GM21619 (cell line): ENCODE data around the gene AR.
A peak's percentile ranks its signal among the peaks of the same experiment; 100 is the strongest.
"Not testable (repeated sequence)": the region's sequence is repeated elsewhere in the genome, so short reads cannot be mapped to it uniquely, and the experiment has no call there.

Experiments used
- ATAC-seq: cut with Tn5 transposase; IDR thresholded peaks from one replicate; pipeline ENCODE4 v1.9.1; 2021; ENCODE audit not compliant: unreplicated experiment

The AR gene

DNA sequence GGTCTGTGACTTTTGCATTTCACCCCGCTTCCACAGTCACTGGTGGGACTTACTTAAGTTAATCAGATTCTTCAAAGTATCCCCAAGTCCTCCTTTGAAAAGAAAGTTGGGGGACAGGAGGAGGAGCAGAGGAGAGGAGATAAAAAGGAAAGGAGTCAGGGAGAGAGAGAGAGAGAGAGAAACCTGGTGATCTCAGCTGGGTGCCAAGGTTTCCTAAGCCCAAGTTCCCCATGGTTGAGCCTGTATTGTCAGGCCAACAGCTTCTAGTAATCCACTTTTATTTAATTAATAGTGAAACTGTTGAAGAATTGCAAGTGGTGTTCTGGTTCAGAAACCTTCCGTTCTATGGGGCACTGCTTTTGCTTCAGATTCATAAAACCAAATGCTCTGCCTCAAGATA, 91.6 kb downstream of the AR start:
- ATAC-seq, result no peak

DNA sequence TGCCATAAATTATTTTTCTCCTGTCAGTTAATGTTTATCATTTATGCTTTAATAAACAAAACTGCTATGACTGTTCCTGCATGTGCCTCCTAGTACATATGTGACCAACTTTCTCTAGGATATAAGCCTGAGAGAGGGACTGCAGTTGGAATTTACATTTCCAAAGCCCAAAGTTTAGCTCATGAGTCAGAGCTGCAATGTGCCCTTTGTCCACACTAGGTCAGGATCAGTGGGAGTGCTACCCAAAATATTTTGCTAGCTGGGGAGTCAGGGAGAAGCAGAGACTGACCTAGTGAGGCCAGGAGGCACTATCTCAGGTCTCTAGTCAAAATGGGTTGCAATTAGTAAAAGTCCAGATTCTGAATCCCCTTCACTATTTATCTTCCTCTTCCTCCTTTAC, 92.7 kb downstream of the AR start:
- no peak for ATAC-seq

DNA sequence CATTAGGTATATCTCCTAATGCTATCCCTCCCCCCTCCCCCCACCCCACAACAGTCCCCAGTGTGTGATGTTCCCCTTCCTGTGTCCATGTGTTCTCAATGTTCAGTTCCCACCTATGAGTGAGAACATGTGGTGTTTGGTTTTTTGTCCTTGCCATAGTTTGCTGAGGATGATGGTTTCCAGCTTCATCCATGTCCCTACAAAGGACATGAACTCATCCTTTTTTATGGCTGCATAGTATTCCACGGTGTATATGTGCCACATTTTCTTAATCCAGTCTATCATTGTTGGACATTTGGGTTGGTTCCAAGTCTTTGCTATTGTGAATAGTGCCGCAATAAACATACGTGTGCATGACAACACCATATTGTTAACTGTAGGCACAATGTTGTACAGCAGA, 93.5 kb downstream of the AR start:
- not testable (repeated sequence) for ATAC-seq

DNA sequence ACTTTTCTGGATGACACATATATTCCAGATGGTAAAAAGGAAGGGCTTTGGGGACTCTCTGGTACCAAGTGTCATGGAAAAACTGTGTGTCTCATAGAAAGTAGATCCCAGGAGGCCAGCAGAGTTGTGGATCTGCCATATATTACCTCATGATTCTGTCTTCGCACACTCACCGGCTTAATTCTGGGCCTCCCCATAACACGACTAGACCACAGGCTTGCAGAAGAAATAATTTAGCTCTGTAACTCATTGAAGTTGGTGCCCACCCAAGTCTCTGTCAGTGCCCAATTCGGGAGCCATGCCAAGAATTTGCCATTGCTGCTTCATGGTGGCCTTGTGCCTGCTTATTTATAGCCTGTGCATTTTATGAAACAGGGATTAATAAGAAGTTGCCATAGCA, 104.5 kb downstream of the AR start:
- ATAC-seq, result no peak

DNA sequence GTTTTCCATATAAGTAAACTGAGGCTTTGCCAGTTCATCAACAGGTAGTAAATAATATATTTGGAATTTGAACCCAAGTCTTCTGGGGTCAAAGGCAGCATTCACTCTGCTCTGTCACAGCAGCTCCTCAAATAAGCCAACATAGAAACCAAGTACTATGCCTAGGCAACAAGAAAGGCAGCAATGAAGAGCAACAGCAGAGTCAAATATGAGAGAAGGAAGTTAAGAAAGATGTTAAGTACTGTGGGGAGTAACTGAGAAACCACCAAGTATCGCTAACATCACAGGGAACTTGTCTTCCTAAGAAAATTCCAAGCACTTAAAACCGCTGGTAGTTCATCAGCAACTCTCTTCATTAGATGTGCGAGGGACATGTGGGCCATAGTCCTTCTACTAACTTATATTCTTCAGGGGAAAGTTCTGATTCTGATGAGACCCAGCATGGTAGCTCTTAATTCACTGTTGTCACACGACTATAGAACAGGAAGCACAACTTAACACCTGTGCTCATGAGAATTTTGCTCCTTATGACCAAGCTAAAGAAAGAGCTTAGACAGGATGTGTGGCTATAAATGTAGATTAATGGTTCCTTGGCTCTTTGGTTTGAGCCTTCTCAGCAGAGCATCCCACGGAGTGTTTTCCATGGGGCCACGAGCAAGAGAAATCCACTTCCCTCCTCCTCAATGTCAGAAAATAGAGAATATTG, 107.8 kb downstream of the AR start:
- ATAC-seq, result no peak

DNA sequence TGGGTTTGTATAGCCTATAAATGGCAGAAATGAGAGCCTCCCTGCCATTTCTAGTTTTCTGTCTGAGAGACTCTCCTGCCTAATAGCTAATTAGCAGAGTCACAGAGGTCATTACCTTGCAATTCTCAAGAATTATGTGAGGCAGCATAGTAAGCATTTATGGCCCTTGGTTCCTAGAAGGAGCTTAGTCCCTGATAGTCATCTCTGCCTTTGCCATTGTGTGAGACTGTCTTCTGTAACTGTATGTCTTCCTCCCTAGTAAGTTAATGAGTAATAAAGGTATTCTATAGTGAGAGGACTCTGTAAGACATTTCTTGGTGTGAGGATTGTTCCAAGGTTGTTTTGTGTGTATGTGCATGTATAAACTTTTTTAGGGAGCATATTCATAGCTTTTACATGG, 108.7 kb downstream of the AR start:
- ATAC-seq, result no peak

DNA sequence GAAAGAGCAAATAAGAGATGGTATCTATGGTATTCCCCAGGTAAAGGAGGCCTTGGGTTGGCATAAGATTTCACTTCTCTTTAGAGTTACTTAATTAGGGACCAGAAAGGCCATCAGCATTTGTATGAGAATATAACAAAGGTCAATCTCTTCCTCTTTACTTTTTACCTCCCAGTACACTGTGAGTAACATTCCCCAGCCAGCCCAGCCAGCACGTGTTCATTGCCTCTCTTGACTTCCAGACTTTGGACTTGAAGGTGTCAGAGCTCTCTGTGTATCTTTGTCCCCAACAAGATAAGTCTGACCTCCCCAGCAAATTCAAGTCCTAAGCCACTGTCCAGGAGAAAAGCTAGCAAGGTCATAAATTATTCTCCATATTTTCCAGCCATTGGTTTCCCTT, 110.5 kb downstream of the AR start:
- ATAC-seq, result no peak

DNA sequence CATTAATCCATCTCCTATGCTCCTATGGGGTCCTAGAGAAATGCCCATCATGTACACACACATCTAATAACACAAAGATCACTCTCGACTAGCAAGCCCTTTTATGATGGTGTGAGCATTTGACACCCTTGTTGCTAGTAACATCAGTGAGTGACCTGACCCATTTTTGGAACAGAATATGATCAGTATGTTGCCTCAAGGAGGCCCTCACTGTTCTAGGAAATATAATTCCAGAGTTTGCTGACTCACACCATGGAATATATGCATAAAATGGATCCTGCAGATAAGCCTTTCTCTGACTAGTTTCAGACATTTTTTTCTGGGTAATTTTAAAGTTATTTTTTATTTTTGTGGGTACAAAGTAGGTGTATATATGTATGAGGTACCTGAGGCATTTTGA, 121.8 kb downstream of the AR start:
- no peak for ATAC-seq

DNA sequence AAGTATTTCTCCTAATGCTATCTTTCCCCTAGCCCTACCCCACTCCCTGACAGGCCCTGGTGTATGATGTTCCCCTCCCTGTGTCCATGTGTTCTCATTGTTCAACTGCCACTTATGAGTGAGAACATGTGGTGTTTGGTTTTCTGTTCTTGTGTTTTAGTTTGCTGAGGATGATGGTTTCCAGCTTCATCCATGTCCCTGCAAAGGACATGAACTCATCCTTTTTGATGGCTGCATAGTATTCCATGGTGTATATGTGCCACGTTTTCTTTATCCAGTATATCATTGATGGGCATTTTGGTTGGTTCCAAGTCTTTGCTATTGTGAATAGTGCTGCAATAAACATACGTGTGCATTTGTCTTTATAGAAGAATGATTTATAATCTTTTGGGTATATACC, 126.9 kb downstream of the AR start:
- ATAC-seq, result not testable (repeated sequence)

DNA sequence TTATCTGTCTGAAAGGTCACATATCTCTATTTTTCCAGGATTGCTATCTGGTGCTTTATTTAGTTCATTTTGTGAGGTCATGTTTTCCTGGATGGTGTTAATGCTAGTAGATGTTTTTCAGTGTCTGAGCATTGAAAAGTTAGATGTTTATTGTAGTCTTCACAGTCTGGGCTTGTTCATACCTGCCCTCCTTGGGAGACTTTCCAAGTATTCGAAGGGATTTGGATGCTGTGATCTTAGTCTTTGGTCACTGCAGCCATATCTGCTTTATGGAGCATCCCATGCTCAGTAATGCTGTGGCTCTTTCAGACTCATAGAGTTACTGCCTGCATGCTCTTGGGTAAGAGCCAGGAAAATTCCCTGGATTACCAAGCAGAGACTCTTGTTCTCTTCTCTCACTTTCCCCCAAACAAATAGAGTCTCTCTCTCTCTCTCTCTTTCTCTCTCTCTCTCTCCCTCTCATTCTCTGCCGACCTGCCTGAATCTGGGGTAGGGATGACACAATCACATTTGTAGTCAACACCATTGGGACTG, 130.0 kb downstream of the AR start:
- no peak for ATAC-seq

DNA sequence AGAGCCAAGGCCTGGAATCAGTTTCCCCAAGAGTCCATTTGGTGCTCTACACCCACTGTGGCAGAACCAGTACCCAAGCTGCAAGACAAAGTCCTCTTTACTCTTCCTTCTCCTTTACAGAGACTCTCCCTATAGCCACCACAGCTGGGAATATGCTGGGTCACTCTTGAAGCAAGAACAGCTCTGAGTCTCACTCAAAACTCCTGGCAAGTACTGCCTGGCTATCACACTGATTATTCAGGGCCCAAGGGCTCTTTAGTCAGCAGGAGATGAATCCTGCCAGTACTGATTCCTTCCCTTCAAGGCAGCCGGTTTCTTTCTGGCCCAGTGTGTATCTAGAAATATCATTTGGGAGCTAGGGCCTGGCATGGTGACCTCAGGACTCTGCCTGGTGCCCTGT, 130.9 kb downstream of the AR start:
- no peak for ATAC-seq

DNA sequence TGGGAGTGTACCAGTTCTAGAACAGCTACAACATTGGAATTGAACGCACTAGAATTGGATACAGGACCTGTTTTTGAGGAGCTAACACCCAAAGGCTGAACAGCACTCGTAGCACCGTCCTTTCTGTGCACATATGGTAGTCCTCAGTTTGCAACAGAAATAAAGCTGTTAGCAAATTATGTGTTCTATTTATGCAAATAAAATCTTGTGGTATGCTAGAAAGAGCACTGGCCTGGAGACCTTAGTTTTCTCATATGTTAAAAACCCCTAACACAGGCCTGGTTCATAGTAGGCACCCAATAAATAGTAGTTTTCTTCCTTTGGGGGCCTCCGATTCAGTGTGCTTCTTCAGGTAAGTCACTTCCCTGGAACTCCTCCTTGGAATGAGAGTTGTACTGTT, 140.3 kb downstream of the AR start:
- ATAC-seq, result no peak

DNA sequence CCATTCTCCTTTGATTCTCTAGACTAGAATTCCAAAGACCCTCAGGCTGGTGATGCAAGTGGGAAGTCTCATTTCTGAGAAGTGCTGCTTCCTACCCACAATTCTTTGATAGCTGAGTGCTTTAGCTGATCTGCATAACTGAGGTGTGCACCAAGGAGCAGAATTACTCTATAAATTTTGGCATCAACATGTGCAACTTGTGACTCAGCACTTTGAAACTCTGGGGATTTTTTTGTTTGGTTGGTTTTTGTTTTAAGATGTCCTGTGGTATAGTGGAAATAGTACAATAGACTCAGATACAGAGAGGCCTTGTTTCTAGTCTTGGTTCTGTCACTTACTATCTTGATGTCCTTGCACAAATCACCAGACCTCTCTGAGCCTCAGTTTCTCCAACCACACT, 148.4 kb downstream of the AR start:
- peak; percentile 44 for ATAC-seq

DNA sequence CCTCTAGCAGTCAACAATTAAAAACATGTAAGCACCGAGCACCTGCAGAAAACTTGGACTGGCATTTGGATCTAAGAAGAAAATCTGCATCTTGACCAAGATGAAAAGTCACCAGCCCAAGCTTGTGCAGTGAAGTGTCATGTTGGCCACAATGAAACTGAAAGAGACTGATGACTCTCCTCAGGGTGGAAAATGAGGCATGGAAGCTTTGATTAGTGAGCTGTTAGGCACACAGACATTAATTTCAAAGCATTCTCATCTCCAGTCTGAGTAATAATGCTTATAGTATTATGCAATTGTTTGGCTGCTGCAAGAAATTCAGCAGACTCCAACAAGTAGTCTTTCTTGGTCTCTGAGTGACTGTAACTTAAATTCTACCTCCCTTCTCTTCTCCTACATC, 150.1 kb downstream of the AR start:
- ATAC-seq, result no peak

DNA sequence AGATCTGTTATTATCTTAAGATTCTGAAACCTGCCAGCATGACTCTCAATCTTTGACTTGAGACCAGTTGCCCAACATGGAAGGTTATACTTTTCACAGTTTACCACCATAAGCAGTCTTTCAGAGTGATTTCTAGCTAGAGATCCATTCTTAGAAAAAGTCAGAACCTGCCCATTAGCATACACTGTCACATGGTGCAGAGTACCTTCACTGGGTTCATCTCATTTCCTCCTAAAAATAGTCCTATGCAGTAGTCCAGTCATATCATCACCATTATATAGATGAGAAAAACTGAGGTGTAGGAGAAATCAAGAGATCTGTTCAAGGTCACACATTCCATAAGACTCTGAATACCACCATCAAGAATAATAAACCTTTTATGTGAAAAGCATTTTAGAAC, 153.6 kb downstream of the AR start:
- ATAC-seq, result no peak

DNA sequence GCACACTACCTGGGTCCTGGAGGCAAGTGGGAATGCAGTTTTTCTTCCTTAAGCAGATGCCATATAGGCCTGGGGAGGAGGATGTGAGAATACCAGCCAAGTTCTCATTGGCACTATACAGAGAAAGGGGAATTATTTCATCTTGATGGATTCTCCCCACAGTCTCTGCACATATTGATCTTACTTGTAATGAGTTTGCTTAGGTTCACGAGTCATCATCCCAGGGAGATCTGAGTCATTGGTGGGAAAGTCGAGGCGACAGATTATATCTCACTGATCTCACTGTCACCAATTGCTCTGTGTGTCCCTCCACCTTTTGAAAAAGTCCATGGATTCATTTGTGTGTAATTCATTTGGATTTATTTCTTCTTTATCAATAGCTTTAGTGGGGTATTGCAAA, 156.8 kb downstream of the AR start:
- no peak for ATAC-seq

DNA sequence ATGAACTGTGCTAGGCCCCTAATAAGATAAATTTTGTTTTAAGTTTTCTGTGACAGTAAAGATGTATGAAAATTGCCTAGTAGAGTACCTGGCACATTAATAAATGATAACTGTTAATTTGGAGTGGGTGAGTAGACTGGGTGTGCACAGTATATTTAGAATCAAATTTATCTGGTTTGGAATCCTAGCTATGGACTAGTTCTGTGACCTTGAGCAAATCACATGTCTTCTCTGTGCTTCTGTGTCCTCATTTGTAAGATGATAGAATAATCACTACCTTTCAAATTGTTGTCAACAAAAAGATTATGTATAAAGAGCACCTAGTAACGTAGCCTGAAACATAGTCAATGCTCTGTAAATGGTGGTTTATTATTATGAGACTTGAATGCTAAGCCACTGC, 170.2 kb downstream of the AR start:
- ATAC-seq, result no peak

DNA sequence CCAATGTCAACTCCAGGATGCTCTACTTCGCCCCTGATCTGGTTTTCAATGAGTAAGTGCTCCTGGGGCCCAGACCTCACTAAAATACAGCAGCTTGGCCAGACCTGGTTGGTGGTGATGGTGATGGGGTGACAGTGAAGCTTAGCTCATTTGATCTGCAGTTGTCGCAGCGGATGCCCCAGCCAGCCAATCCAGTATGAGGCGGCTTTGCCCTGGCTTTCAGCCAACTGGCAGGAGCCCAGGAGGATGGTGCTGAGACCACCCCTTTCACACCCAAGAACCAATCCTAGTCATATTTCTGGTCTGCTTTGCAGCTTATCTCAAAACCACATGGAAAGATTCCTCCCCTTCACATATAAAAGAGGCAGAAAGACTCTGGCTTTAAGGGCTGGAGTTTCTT, 173.8 kb downstream of the AR start:
- no peak for ATAC-seq

DNA sequence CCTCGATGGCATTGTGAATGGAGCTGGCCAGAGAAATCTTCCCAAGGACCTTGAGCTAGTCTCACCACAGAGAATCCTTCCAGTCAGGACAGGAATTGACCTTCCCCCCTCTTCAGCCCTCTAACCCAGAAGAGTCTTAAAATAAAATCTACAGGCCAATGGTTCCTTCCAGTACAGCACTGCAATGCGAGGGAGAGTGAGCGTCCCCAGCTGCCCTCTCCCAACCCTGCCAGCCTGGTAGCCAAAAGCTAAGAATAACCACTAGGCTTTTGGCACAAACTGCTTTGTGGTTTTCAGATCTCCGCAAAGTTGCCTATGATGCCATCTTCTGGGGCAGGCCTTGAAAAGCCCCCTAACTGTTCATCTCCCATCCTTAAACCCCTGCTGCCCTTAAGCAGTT, 175.1 kb downstream of the AR start:
- ATAC-seq, result no peak

DNA sequence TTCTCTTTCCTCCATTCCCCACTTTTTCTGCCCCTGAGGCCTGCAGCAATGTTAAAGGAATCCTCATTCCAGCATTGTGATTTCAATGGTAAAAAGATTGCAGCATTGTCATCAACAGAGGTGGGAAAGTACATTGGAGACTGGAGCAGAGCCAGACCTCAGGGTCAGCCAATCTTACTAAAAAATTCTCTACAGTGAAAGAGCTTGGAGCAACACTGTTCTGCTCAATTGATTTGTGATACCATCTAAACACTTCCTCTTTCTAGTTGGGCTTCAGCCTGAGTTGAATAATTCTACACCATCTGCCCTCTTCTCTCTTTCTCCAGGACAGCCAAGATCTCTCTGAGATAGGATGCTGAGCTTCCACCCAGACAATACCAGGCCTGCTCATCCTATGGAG, 176.5 kb downstream of the AR start:
- no peak for ATAC-seq

DNA sequence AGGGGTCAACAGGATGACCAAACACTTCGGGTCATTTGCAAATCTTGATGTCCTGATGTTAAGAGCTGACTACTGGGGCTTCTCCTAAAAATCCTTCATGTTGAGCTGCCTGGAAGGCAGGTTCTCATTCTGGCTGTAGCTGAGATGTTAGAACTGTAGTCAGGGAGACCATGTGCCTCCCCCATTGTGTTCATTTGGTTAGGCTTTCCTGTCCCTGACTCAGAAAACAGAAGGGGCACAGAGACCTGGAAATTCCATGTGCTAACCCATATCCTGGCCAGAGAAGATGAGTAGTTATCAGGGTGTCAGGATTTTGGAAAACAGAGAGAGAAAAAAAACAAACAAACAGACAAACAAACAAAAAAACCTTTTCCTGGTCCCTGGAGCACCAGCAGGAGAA, 177.5 kb downstream of the AR start:
- ATAC-seq, result no peak

DNA sequence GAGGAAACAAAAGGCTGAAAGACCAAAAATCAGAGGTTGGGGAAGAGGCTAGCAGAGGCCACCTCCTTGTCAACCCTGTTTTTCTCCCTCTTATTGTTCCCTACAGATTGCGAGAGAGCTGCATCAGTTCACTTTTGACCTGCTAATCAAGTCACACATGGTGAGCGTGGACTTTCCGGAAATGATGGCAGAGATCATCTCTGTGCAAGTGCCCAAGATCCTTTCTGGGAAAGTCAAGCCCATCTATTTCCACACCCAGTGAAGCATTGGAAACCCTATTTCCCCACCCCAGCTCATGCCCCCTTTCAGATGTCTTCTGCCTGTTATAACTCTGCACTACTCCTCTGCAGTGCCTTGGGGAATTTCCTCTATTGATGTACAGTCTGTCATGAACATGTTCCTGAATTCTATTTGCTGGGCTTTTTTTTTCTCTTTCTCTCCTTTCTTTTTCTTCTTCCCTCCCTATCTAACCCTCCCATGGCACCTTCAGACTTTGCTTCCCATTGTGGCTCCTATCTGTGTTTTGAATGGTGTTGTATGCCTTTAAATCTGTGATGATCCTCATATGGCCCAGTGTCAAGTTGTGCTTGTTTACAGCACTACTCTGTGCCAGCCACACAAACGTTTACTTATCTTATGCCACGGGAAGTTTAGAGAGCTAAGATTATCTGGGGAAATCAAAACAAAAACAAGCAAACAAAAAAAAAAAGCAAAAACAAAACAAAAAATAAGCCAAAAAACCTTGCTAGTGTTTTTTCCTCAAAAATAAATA, 179.9 kb downstream of the AR start:
- ATAC-seq, result no peak
